Transverse colon (tissue), 4 donors: ENCODE measurements around the gene MEIS2. TPM values are rescaled to one million over a fixed set of nuclear protein-coding genes. Genes with fewer than 3 reads are reported as not detected.

Experiments
- DNase-seq: peaks from one replicate; pipeline ENCODE4 v3.0.0-alpha.2; 2019
- H3K27ac ChIP-seq, 4 donors: fragments of 200-600 bp; sonication (generic); 2 replicates each; pipeline ENCODE4 v1.5.1; 2016 to 2018; ENCODE audit warnings: inconsistent platforms in 4 of 4
- H3K27me3 ChIP-seq: fragments of 200-600 bp; sonication (generic); 2 replicates; pipeline ENCODE4 v1.5.1; 2017; ENCODE audit warnings: inconsistent platforms
- H3K36me3 ChIP-seq, 4 donors: fragments of 200-600 bp; sonication (generic); 2 replicates each; pipeline ENCODE4 v1.5.1; 2017 to 2019; ENCODE audit warnings: inconsistent platforms in 4 of 4
- H3K4me1 ChIP-seq, 4 donors: fragments of 200-600 bp; sonication (generic); 2 replicates each; pipeline ENCODE4 v1.5.1; 2017 to 2020; ENCODE audit warnings: inconsistent platforms in 4 of 4
- H3K4me3 ChIP-seq, 4 donors: fragments of 200-600 bp; sonication (generic); 1 replicate in 1 of 4; 2 replicates in 3 of 4; pipeline versions ENCODE4 v1.5.1 to v1.6.1; 2017 to 2019; ENCODE audit warnings: inconsistent platforms in 4 of 4
- H3K9me3 ChIP-seq, 2 donors: fragments of 200-600 bp; sonication (generic); 2 replicates each; pipeline ENCODE4 v1.5.1; 2017 to 2019; ENCODE audit warnings: inconsistent platforms in 2 of 2
- EP300 ChIP-seq: sonication (generic); formaldehyde crosslinking; IDR thresholded peaks from one replicate; pipeline ENCODE4 v1.6.1; 2017; ENCODE audit warnings: antibody characterized with exemption, low read depth
- POLR2A ChIP-seq: fragments of 450-650 bp; IDR thresholded peaks from one replicate; pipeline ENCODE4 v1.6.1; 2016; ENCODE audit warnings: antibody characterized with exemption, mild to moderate bottlenecking, moderate library complexity
- POLR2AphosphoS5 ChIP-seq, 3 donors: sonication (generic); formaldehyde crosslinking; IDR thresholded peaks; one replicate each; pipeline ENCODE4 v1.6.1; 2016; ENCODE audit warnings: antibody characterized with exemption in 3 of 3
- whole genome bisulfite sequencing, 2 donors: methylation state at CpG; one replicate each; pipeline ENCODE4 v1.1.5; 2018; ENCODE audit warnings: low coverage in 1 of 2; 5-methylcytosine and 5-hydroxymethylcytosine counted together
- in situ Hi-C, 4 donors: fragments of 200-750 bp; cut with MboI; loops; one replicate each; pipeline versions ENCODE4 v1.15.0 to v1.15.1; 2017; ENCODE audit warnings: low sequenced_read_pairs in 3 of 4, low pct_ligation_motif_present in 1 of 4, low pct_unique_long_range_greater_than_20kb in 1 of 4
- intact Hi-C: fragments of 100-400 bp; cut with DNase I; formaldehyde crosslinking; loops from one replicate; pipeline ENCODE4 v1.15.1; 2023; ENCODE audit warnings: low total_unique reads
- total RNA-seq, 4 donors: library from RNA; depleted of rRNA; stranded (reverse); fragments of >200 nt; gene quantifications; one replicate each; pipeline ENCODE4 v1.1.0, GENCODE V29; 2016
- TF ChIP-seq, protein P1 (sequence below), 5 experiments: fragments of 200-600 bp in 3 of 5; fragments of 450-650 bp in 2 of 5; sonication (generic) in 3 of 5; IDR thresholded peaks; 1 replicate in 2 of 5; 2 replicates in 3 of 5; pipeline ENCODE4 v1.5.1; 2016 to 2017; ENCODE audit warnings: antibody characterized with exemption in 5 of 5, inconsistent platforms in 3 of 5, mild to moderate bottlenecking in 2 of 5, moderate library complexity in 1 of 5

MEIS2 gene
- total RNA-seq, 4 donors from 2014 or later: 16.5 to 43.4 (median 32.7) TPM

DNA sequence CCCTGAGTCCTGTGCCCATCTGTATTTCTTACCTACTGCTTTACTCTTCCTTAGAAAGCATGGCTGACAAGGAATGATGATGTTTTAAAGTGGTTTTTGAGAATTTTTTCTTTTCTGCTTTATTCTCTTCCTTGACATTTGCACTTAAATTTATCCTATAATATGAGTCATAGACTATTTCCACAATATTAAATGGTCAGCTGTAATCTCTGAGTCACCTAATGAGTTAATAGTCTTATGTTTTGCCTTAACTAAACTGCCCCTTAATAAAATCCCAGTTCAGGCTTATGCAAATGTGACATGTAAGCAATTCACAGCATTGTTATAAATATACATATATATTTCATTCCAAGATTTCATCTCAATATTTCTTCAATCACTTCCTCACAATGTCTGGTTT is 23.8 kb downstream of the MEIS2 start:
- in situ Hi-C loops (no loop called here), intact Hi-C loops (no loop called here)
- TF ChIP-seq, protein P1, sequence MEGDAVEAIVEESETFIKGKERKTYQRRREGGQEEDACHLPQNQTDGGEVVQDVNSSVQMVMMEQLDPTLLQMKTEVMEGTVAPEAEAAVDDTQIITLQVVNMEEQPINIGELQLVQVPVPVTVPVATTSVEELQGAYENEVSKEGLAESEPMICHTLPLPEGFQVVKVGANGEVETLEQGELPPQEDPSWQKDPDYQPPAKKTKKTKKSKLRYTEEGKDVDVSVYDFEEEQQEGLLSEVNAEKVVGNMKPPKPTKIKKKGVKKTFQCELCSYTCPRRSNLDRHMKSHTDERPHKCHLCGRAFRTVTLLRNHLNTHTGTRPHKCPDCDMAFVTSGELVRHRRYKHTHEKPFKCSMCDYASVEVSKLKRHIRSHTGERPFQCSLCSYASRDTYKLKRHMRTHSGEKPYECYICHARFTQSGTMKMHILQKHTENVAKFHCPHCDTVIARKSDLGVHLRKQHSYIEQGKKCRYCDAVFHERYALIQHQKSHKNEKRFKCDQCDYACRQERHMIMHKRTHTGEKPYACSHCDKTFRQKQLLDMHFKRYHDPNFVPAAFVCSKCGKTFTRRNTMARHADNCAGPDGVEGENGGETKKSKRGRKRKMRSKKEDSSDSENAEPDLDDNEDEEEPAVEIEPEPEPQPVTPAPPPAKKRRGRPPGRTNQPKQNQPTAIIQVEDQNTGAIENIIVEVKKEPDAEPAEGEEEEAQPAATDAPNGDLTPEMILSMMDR (IDR thresholded peaks at IDR 0.05): no peak
- TF ChIP-seq POLR2AphosphoS5 (IDR thresholded peaks at IDR 0.05) (no peak), EP300 (no peak)
- Histone ChIP-seq H3K4me1 (peaks cover 0 to 20% (median 0%) of the 10 kb centered on the region in 4 donors), H3K36me3 (no peaks in the 10 kb centered on the region), H3K27me3 (no peaks in the 10 kb centered on the region), H3K9me3 (no peaks in the 10 kb centered on the region), H3K4me3 (no peak overlapping the region), H3K27ac (no peak overlapping the region)
- DNase-seq: no peak

DNA sequence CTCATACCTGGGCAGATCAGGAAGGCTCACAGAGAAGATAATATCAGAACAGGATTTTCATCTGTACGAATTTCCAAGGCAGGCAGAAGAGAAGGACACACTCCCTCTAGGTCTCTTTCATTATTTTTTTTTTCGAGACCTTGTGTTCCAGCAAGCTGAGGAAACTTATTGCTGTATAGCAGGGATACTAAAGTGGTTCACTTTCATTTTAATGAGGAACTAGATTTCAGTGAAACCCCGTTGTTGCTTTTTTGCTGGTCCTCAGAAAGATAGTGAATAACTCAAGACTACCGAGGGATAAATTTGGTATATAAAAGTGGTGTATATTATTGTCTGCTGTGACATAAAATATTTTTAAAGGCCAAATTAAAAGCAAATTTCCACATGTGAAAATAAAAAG is 24.6 kb downstream of the MEIS2 start:
- Histone ChIP-seq H3K4me3 (no peak overlapping the region), H3K9me3 (no peaks in the 10 kb centered on the region), H3K36me3 (no peaks in the 10 kb centered on the region), H3K27ac (no peak overlapping the region), H3K4me1 (peaks cover 0 to 18% (median 0%) of the 10 kb centered on the region in 4 donors), H3K27me3 (no peaks in the 10 kb centered on the region)
- WGBS, 2 donors: 65 to 82% methylated on average over 4 of the region's 4 CpGs
- intact Hi-C loops (no loop called here), in situ Hi-C loops (no loop called here)
- TF ChIP-seq POLR2AphosphoS5 (IDR thresholded peaks at IDR 0.05) (no peak), EP300 (no peak), POLR2A (no peak)
- TF ChIP-seq, protein P1 (IDR thresholded peaks at IDR 0.05): no peak
- no peak for DNase-seq

DNA sequence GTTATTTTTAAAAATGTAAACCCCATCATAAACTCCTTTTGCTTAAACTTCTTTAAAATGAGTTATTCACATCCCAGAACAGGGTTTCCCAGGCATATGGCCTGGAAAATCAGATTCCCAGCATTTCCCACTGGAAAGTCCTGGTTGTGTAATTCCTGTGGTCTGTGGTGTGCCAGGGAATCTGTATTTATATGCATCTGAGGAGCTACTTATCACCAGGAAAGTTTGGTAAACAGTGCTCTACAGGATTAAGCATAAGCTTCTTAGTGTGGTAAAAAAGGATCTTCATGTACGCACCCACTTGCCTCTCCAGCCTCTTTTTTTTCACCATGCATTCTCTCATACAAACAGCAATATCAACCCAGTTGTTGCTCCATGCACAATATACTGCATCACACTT is 28.2 kb downstream of the MEIS2 start:
- intact Hi-C loops: no loop called here
- Histone ChIP-seq H3K4me1 (no peaks in the 10 kb centered on the region), H3K27me3 (no peaks in the 10 kb centered on the region), H3K4me3 (no peak overlapping the region), H3K36me3 (no peaks in the 10 kb centered on the region), H3K9me3 (no peaks in the 10 kb centered on the region), H3K27ac (no peak overlapping the region)
- TF ChIP-seq POLR2AphosphoS5 (IDR thresholded peaks at IDR 0.05) (no peak), EP300 (no peak), POLR2A (no peak)
- TF ChIP-seq, protein P1 (IDR thresholded peaks at IDR 0.05): no peak
- in situ Hi-C loops: no loop called here
- WGBS, 2 donors: 83% methylated on average over 1 of the region's 1 CpG
- no peak for DNase-seq

- H3K36me3 ChIP-seq: no peaks in the 10 kb centered on the region
- no peaks in the 10 kb centered on the region for H3K4me1 ChIP-seq
- intact Hi-C loops: no loop called here
- TF ChIP-seq EP300 (no peak), POLR2A (no peak), POLR2AphosphoS5 (IDR thresholded peaks at IDR 0.05) (no peak)
- TF ChIP-seq, protein P1 (IDR thresholded peaks at IDR 0.05): no peak
- WGBS, 2 donors: 69 to 80% methylated on average over 3 of the region's 3 CpGs
- DNase-seq: no peak
- H3K9me3 ChIP-seq: no peaks in the 10 kb centered on the region
- in situ Hi-C loops: no loop called here
- no peak overlapping the region for H3K4me3 ChIP-seq
- H3K27ac ChIP-seq: no peak overlapping the region
- no peaks in the 10 kb centered on the region for H3K27me3 ChIP-seq
Observed at GRCh38 chr15:37071134-37071533, 29.2 kb downstream of the MEIS2 start.
